Measurements from ENCODE around the gene SIGLEC10.

DNA sequence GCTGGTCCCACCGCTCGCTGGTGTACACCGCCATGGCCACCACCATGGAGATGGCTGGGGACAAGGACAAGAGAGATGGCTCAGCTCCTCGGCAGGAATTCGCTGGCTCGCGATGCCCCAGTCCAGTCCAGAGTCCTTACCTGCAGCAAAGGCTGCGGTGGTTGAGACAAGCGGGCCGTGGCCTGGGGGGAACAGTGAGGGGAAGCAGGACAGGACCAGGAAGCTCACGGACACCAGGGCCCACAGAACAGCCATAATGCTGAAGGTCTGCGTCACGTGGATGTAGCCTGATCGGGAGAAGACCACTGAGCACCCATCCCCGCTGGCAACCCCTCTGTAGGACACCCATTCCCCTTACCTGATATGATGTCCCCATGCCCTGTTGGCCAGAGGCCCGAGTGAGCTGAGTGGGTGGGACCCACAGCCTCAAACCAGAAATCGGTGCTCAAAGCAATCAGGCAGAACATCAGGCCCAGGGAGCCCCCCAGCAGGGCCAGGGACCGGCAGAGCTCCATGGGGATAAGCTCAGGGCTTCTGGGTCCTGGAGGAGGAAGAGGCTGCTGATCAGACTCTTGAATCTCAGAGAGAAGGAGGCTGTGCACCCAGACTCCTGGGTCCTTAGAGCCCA is 45.3 kb downstream of the SIGLEC10 start:
- TF ChIP-seq, protein P1, sequence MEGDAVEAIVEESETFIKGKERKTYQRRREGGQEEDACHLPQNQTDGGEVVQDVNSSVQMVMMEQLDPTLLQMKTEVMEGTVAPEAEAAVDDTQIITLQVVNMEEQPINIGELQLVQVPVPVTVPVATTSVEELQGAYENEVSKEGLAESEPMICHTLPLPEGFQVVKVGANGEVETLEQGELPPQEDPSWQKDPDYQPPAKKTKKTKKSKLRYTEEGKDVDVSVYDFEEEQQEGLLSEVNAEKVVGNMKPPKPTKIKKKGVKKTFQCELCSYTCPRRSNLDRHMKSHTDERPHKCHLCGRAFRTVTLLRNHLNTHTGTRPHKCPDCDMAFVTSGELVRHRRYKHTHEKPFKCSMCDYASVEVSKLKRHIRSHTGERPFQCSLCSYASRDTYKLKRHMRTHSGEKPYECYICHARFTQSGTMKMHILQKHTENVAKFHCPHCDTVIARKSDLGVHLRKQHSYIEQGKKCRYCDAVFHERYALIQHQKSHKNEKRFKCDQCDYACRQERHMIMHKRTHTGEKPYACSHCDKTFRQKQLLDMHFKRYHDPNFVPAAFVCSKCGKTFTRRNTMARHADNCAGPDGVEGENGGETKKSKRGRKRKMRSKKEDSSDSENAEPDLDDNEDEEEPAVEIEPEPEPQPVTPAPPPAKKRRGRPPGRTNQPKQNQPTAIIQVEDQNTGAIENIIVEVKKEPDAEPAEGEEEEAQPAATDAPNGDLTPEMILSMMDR (IDR thresholded peaks at IDR 0.05): no peak
- TF ChIP-seq POLR2A (IDR thresholded peaks at IDR 0.05): no peak

Measured in tibial nerve (tissue), 3 donors.